ENCODE measurements around the gene CPEB3. TPM values are rescaled to one million over a fixed set of nuclear protein-coding genes. Genes with fewer than 3 reads are reported as not detected.

Gene CPEB3
- total and polyA plus RNA-seq, 2 donors (not counting 3 experiments of a cell fraction or from before 2014, with no cell fraction given), result 0.80 to 2.2 TPM

GRCh38 chr10:92003258-92003657, 287.6 kb downstream of the CPEB3 start:
- Histone ChIP-seq H3K9me1 (replicated peaks; ENCODE audit: control insufficient read depth, extremely low read depth, insufficient read depth, low read length) (no peaks in the 10 kb centered on the region), H4K20me1 (replicated peaks; ENCODE audit: control insufficient read depth, extremely low read depth, insufficient read depth, low read length) (no peaks in the 10 kb centered on the region), H2AFZ (ENCODE audit: low read depth, low read length) (no peak overlapping the region), H3K9ac (replicated peaks; ENCODE audit: extremely low read depth, insufficient read depth, low read length) (no peak overlapping the region), H3K79me2 (ENCODE audit: control insufficient read depth, insufficient read depth, low read length) (no peaks in the 10 kb centered on the region), H3K9me3 (replicated peaks; ENCODE audit: control insufficient read depth, insufficient read depth, low read length) (no peaks in the 10 kb centered on the region), H3K27me3 (ENCODE audit: control insufficient read depth in 2 of 2, insufficient read depth in 2 of 2, low read length in 2 of 2) (no peaks in the 10 kb centered on the region), H3K27ac (ENCODE audit: insufficient read depth, low read depth, low read length) (no peak overlapping the region), H3K4me3 (replicated peaks in 1 of 3; ENCODE audit: insufficient read depth in 1 of 3, low read depth in 1 of 3, low read length in 3 of 3) (no peak overlapping the region), H3K4me2 (ENCODE audit: insufficient read depth, low read length) (no peak overlapping the region), H3K4me1 (ENCODE audit: control insufficient read depth, extremely low read depth, insufficient read depth, low read length) (no peaks in the 10 kb centered on the region), H3K36me3 (ENCODE audit: control insufficient read depth in 2 of 2, extremely low read depth in 1 of 2, insufficient read depth in 2 of 2, low read length in 2 of 2) (peaks cover 0 to 3% of the 10 kb centered on the region in 2 experiments)
- no TSS peak for BruUV-seq (replicated peaks)
- ChIA-PET CTCF (no interaction called here), POLR2A (no interaction called here)
- FAIRE-seq (no peak), DNase-seq (ENCODE audit: low read depth, low spot score) (no peak)
- intact Hi-C loops (cut with micrococcal nuclease) (no loop called here), dilution Hi-C loops (cut with MboI; ENCODE audit: extremely low pct_ligation_motif_present, low sequenced_read_pairs) (no loop called here)
- TF ChIP-seq, protein P1, sequence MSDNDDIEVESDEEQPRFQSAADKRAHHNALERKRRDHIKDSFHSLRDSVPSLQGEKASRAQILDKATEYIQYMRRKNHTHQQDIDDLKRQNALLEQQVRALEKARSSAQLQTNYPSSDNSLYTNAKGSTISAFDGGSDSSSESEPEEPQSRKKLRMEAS (IDR thresholded peaks at IDR 0.05; ENCODE audit: insufficient read depth, insufficient read length), result no peak
- TF ChIP-seq JUN (IDR thresholded peaks at IDR 0.05; ENCODE audit: borderline replicate concordance, insufficient read depth, insufficient read length, low read depth) (no peak), CTCF (IDR thresholded peaks at IDR 0.05; ENCODE audit: extremely low read depth in 1 of 2, insufficient read depth in 1 of 2, low read depth in 1 of 2, low read length in 2 of 2) (no peak), POLR2A (IDR thresholded peaks at IDR 0.05; ENCODE audit: low read depth, low read length) (no peak), FOS (IDR thresholded peaks at IDR 0.05; ENCODE audit: borderline replicate concordance, insufficient read depth, low read length) (no peak), GATA2 (IDR thresholded peaks at IDR 0.05; ENCODE audit: insufficient read depth, insufficient read length, low read depth, low read length) (no peak), POLR2AphosphoS5 (IDR thresholded peaks at IDR 0.05; ENCODE audit: insufficient read depth, low read depth, low read length) (no peak), MYC (IDR thresholded peaks at IDR 0.05; ENCODE audit: low read depth, low read length) (no peak), EZH2 (IDR thresholded peaks at IDR 0.05; ENCODE audit: borderline replicate concordance, low read depth, low read length, severe bottlenecking) (no peak)

Data from endothelial cell of umbilical vein (primary cell).